ENCODE data around the gene ZNF678. TPM values are rescaled to one million over a fixed set of nuclear protein-coding genes. Genes with fewer than 3 reads are reported as not detected.

Gene ZNF678
- total RNA-seq, 4 donors from 2014 or later, result 1.2 to 6.8 (median 2.5) TPM

- intact Hi-C loops (cut with DNase I; ENCODE audit: low total_unique reads), result no loop called here
- DNase-seq (ENCODE audit: low spot score in 2 of 2), result no peak
- H3K4me3 ChIP-seq (ENCODE audit: low read depth, poor library complexity, severe bottlenecking), result no peak overlapping the region
- 50 to 51% methylated on average over 19 to 20 of the region's 20 CpGs for WGBS, 2 donors
- TF ChIP-seq POLR2A (IDR thresholded peaks at IDR 0.05), result no peak
- TF ChIP-seq, protein P1, sequence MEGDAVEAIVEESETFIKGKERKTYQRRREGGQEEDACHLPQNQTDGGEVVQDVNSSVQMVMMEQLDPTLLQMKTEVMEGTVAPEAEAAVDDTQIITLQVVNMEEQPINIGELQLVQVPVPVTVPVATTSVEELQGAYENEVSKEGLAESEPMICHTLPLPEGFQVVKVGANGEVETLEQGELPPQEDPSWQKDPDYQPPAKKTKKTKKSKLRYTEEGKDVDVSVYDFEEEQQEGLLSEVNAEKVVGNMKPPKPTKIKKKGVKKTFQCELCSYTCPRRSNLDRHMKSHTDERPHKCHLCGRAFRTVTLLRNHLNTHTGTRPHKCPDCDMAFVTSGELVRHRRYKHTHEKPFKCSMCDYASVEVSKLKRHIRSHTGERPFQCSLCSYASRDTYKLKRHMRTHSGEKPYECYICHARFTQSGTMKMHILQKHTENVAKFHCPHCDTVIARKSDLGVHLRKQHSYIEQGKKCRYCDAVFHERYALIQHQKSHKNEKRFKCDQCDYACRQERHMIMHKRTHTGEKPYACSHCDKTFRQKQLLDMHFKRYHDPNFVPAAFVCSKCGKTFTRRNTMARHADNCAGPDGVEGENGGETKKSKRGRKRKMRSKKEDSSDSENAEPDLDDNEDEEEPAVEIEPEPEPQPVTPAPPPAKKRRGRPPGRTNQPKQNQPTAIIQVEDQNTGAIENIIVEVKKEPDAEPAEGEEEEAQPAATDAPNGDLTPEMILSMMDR (IDR thresholded peaks at IDR 0.05), result no peak
Measured at GRCh38 chr1:227558732-227559262, 4.6 kb upstream of the ZNF678 start.

- WGBS, 2 donors, result 41 to 48% methylated on average over 10 to 19 of the region's 27 CpGs
- no peak for TF ChIP-seq POLR2A (IDR thresholded peaks at IDR 0.05)
- intact Hi-C loops (cut with DNase I; ENCODE audit: low total_unique reads), result no loop called here
- no peak overlapping the region for H3K4me3 ChIP-seq (ENCODE audit: low read depth, poor library complexity, severe bottlenecking)
- DNase-seq (ENCODE audit: low spot score in 2 of 2), result no peak
Measured at GRCh38 chr1:227559499-227559898, 3.9 kb upstream of the ZNF678 start.

GRCh38 chr1:227559926-227560325, 3.4 kb upstream of the ZNF678 start:
- 77 to 88% methylated on average over 12 of the region's 12 CpGs for WGBS, 2 donors
- no peak for TF ChIP-seq POLR2A (IDR thresholded peaks at IDR 0.05)
- TF ChIP-seq, protein P1 (IDR thresholded peaks at IDR 0.05), result no peak
- H3K4me3 ChIP-seq (ENCODE audit: low read depth, poor library complexity, severe bottlenecking), result no peak overlapping the region
- no peak for DNase-seq (ENCODE audit: low spot score in 2 of 2)
- intact Hi-C loops (cut with DNase I; ENCODE audit: low total_unique reads), result no loop called here

DNA sequence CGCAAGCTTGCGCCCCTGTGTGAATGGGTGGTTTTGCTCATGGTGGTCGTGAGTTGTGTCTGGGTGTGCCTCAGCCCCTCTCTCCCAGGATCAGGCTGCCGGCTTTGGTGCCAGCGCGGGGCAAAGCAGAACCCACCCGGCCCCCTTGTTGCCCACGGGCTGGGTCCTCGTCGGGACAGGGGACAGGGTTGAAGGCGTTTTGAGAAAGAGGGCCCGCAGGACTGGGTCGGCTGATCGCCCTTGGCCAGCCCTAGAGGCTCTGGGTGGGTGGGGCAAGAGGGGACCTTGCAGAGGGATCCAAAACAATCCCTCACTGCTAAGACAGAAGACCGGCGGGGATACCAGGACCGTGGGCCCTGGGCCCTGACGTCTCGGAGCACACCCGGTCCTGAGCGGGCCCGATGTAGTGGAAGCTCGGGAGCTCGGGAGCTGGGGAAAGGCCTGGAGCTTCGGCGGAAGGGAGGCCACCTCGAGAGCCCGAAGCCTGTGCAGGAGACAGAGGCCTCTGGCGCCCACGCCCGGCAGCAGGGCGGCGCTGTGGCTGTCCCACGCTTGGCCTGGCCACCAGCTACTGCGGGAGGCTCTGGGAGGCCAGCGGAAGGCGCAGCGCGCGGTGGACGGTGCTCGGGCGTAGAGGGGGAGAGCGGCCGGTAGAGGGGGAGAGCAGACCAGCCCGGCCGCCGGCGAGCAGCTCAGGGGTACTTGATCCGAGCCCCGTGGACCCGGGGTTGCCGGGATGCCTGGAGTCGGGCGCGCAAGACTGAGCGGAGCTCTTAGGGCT, 2.8 kb upstream of the ZNF678 start:
- 45 to 50% methylated on average over 34 to 55 of the region's 57 CpGs for WGBS, 2 donors
- intact Hi-C loops (cut with DNase I; ENCODE audit: low total_unique reads), result no loop called here
- TF ChIP-seq, protein P1 (IDR thresholded peaks at IDR 0.05), result no peak
- no peak for TF ChIP-seq POLR2A (IDR thresholded peaks at IDR 0.05)
- H3K4me3 ChIP-seq (ENCODE audit: low read depth, poor library complexity, severe bottlenecking), result no peak overlapping the region
- no peak for DNase-seq (ENCODE audit: low spot score in 2 of 2)

DNA sequence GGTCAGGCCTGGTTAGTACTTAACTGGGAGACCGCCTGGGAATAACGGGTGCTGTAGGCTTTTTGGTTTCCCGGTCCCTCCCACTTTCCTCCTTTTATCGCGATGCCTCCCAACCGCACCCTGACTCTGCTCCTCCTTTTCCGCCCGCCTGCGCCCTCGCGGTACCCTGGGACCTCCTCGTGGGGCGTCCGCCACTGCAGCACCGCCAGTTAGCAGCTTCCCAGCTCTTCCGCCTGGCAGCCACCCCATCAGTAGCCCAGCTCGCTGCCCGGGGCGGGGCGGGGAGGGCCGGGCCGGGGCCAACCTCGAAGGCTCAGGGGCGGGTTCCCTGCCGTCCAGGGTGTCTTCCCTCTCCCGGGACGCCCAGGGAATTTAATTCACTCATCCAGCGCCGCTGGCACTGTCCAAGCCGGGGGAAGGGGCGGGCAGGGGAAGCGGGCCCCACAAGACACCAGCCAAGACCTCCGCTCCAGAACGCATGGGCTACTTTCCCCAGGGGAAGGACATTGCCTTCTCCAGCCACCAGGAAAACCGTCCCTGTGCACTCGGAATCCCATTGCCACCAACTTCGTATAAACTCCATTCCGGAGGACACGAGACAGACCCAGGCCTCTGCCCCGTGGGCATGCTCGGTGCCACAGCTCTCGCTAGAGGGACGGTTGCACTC, 2.0 kb upstream of the ZNF678 start:
- WGBS, 2 donors, result 54 to 61% methylated on average over 29 to 43 of the region's 43 CpGs
- no peak for DNase-seq (ENCODE audit: low spot score in 2 of 2)
- H3K4me3 ChIP-seq (ENCODE audit: low read depth, poor library complexity, severe bottlenecking), result no peak overlapping the region
- intact Hi-C loops (cut with DNase I; ENCODE audit: low total_unique reads), result no loop called here
- TF ChIP-seq, protein P1 (IDR thresholded peaks at IDR 0.05), result no peak
- TF ChIP-seq POLR2A (IDR thresholded peaks at IDR 0.05), result no peak

DNA sequence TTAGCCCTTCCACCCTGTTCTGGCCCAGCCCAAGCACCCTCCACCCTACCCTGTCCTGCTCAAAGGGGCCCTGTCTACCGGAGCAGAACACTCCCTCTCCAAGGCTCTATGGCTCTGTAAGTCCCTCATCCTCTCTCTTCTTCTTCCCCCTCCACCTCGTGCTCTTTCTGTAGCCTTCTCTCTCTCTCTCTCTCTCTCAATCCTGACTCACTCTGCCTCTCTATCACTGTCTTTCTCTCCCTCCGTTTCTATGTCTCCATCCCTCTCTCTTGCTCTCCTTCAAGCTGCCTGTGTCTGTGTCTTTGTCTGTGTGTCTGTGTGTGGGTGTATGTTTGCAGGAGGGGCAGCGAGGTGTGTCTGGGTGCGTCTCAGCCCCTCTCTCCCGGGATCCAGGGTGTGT, 1.3 kb upstream of the ZNF678 start:
- TF ChIP-seq, protein P1 (IDR thresholded peaks at IDR 0.05), result no peak
- TF ChIP-seq POLR2A (IDR thresholded peaks at IDR 0.05), result no peak
- intact Hi-C loops (cut with DNase I; ENCODE audit: low total_unique reads), result no loop called here
- WGBS, 2 donors, result 81 to 88% methylated on average over 6 of the region's 6 CpGs
- DNase-seq (ENCODE audit: low spot score in 2 of 2), result no peak
- H3K4me3 ChIP-seq (ENCODE audit: low read depth, poor library complexity, severe bottlenecking), result no peak overlapping the region
